ENCODE results near the gene ASB2.

Gene ASB2

DNA sequence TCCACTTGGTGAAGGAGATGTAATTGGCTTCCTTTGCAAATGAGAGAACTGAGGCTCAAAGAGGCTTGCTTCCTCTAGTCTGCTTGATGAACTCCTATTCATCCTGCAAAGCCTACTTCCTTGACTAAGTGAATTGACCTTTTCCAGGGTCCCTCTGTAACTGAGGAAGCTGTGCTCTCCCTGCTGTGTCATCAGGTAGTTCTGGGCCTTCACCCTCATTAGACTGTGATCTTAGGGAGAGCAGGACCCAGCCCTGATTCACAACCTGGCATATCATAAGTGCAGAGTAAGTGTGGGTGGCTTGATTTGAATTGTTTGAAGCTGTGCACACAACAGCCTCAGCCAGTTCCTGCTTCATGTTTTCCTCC lies 16.3 kb downstream of the ASB2 start:
- no peak for DNase-seq

DNA sequence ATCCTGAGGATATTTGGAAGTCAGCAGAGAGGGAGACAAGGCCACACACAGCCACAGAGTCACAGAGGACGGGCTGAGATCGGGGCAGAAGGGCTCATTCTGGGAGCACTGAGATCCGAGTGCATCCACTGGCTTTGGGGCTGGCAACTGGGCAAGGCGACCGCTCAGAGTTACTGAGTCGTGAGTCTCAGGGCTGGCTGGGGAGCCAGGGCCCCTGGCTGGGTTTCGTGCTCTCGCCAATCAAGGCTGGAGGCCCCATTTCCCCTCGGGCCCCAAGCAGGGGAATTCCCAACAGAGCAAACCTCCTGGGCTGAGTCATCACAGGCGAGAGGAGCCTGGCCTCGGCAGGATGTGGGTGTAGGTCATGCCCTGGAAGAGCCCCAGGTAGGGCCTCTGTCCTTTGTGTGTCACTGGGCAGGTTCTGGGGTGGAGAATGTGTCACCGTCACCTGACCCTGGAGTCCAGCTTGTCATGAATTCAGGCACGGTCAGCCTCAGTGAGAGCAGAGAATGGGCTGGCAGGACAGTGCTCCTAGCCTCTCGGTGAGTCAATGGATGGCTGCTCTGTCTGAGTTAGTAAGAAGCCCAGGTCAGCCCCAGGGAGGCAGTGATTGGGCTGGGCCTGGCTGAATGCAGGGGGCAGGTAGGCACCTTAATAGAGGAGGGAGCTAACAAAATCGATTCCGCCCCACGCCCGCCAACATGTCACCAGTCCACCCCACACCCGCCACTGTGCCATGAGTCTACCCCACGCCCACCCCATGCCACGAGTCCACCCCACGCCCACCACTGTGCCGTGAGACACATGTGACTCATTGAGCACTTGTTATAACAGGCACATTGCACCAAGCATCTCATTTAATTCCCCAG lies 16.9 kb downstream of the ASB2 start:
- DNase-seq, result peak; percentile 69

DNA sequence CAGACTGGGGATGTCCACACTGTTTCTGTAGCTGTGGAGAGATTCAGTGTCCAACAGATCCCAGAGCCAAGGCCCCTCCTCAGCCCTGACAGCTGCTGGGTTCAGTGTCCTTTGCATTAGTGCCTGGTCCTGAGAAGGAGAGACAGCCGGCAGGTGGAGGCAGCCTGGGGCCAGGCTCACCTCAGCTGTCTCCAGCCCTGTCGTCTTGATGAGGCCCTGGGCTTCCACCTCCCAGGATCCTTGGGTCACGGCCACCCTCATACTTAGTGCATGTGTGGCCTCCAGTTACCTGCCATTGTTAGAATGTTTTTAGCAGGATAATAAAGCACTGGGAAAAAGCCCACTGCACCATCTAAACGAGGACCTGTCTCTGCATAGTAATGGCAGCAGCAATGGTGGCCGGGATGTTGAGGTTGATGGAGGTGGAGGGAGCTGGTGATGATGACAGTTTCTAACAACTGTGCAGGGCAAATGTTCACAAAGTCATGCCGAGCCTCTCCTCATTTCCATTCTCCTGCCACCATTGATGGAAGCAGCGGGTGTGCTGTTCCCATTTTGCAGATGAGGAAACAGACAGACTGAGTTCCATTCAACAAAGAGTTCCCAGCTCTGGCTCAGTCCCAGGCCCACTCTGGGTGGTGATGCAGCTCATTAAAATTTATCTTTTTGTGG lies 17.7 kb downstream of the ASB2 start:
- no peak for DNase-seq

DNA sequence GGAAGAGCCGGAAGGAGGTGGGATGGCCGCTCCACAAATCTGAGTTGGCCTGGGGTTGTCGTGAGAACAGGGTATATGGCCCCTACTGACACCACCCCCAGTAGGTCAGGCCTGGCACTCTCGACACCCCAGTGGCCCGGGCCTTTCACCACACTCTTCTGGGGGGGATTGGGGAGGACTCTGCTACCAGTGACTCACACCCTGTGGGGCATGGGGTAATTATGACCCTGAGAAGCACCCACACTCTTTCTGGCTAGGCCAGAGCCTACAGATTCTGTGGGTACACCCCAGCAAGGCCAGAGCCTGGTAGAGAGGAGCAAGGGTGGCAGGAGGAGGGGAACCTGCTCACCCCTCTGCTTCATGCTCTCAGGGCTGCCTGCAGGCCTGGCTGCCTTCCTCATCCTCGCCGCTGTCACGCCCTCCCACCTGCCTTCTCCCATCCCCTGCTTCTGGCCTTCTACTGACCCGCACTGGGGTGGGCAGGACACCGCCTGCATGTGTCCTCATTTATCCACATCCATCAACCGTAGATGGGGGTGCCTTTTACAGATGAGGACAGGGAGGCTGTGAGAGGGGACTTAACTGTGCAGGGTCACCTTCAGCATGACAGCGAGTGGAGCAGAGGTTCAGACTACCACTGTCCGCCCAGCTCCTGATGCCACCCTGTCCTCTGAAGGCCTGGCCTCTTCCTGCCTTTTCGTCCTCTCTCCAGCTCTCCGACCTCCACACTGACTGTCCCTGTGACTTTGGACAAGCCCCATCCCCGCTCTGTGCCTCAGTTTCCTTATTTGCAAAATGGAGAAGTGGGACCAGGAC lies 18.4 kb downstream of the ASB2 start:
- no peak for DNase-seq

DNA sequence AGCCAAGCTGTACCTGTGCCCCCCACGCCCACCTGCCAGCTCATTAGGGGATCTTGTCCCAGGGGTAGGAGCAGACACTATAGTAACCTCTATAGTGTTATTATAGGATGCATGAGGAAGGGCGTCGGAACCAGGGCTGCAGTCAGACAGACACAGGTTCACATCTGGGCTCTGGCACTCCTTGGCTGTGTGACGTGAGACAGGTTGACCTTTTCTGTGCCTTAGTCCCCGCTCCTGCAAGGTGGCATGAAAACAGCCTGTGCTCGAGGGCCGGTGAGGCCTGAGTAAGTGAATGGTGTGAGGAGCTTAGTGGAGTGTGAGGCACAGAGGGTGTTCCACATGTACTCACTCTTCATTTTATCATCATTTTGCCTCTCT lies 19.0 kb downstream of the ASB2 start:
- no peak for DNase-seq

DNA sequence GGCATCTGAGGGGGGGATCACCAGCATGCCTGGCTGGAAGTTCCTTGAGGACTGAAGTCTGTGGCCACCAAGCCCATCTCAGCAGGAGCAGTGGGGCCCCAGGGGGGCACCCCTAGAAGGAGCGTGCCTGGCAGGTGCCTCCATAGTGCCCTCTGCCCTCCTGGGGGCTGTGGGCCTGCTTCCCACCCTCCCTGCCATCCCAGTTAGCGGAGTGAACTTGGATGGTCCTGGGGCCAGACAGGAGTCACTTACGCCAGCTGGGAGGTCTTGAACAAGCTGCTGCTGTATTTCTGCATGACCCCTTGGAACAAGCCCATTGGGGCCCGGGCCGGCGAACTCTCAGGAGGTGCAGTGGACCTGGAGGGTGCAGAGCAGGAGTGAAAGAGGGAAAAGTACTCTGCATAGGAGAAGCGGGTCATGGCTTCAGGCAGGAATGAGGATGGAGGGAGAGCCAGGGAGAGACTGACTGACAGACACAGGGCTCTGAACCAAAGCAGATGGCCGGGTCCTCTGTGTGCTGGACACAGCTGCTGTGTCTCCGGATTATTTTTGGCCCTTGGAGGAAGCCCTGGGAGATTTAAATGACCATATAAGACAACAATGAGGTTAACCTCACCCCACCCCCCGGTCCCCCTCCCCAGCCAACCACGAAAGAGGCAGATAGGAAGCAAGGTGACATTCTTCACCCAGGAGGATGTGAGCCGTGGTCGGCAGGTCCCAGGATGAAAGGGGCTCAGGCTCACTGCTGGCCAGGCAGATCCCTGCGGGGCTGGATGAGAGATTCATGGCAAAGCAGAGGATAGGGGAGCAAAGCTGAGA lies 19.6 kb downstream of the ASB2 start:
- no peak for DNase-seq

DNA sequence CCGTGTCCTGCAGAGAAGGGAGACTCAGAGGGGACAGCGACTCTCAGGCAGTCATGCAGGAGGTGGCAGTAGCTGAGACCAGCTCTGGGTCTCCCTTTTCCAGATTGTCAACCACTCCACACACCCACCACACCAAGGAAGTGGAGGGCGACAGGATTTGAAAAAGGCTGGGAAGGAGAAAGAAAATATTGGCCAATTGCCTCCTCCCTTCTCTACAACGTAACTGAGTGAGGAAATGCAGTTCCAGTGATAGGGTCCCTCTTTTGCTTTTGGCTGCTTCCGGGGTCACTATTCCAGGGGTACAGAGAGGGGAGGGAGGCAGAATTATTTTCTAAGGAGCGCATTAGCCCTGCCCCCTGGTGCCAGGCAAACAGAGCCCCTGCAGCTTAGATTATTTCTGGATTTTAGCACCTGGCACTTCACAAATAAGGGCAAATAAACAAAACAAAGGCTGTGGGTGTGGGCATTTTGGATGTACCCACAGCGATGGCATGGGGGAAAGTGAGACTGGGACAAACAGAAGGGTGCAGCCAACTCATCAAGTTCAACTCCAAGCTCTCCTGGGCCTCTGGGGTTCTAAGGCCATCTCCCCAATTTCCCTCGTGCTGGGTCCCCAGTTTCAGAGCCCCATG lies 20.4 kb downstream of the ASB2 start:
- no peak for DNase-seq

DNA sequence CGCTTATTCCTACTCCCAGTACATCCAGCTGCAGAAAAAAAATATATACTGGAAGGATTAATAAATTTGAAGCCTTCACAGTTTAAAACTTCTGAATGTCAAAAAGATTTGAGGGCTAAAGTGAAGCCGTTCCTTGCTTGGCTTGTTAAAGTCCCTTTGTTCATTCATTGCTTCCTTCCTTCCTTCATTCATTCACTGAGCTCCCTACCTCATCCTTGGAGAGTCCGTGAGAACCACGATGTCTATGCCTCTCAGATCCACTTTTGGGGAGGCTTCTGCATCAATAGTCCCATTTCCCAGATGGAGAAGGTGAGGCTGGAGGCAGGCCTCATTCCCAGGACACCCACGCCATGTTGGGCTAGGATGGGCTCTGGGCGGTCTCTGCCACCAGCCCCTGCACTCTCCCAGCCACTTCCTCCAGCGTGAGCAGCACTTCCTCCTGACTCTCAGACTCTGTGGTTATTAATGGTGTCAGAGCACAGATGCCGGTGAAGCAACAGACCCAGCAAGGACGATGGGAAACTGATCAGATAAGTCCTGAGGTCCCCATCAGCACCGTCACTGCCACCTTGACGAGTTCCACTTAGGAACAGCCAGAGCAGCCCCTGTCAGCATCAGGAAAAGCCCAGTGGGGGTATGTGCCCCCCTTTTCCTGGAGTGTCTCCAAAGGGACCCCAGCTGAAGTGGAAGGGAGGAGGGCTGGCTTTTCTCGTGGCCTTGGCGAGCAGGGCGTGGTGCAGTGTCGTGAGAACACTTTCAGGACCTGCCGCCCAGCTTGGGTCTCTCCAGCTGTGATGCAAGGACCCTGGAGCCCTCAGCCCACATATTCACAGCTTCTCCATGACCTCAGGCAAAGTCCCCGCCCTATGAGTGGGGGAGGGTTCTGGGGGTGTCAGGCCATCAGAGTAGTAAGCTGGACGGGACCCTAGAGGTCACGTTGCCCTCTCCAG lies 21.2 kb downstream of the ASB2 start:
- DNase-seq, result peak; percentile 41

DNA sequence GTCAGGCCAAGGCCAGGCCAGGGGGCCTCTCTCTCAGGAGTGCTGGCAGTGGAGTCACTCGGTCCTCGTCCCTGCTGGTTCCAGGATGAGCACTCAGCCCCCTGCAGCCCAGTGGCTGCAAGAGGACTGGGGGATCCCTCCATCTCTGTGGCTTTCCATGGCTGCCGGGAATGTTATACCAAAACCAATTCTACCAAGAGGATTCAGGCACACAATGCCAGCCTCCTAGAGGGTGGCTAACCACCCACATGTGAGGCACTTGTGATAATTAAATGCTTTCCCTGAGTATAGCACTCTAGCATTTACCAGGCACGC lies 21.9 kb downstream of the ASB2 start:
- DNase-seq, result no peak

DNA sequence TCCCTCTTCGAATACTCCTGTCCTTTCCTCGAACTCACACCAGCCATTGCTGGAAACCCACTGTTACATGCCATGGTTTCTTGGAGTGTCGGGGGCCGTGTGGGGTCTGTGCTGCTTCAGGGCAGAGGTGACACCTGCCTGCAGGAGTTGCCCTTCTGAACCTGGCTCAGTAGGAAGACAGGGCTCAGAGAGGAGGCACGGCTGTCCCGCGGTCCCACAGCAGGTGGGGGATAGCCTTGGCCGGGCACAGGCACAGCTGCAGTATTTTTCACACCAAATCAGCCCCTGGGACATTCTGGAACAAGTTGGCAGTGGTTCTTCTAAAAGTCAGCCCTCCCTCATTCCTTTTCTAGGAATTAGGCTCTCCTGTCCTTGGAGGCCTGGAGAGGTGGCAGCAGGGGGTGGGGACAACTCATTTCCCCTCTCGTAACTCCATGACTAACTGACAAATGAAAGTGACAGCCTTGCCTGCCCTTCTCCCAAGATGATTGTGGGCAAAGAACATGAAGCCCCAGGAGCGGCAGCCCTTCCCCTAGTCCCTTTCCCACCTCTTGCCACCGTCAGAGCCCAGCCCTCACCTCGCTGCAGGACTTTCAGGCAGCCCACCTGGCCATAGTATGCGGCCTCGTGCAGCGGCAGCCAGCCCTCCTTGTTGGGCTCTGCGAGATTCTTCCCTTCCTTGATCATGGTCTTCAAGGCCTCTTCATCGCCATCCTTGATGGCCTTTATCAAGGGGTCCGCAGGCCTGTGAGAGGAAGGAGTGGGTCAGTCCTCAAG lies 22.4 kb downstream of the ASB2 start:
- DNase-seq, result no peak

DNA sequence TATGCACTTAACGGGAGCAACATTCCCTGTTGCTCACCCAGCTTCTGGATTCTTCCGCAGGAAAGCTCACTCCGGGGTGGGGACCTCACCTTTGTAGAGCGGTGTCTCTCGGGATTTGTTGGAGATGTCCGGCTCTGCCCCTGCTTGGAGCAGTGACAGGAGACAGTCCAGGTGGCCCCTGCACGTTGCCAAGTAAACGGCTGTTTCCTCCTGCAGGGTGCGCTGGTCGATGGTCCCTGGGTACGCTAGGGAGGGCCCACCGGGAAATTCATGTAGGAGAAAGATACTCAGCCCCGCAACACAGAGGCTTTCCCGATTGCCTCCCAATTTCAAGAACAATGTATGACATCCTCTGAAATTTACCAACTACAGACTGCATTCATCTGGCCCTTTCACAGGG lies 23.1 kb downstream of the ASB2 start:
- DNase-seq, result no peak

DNA sequence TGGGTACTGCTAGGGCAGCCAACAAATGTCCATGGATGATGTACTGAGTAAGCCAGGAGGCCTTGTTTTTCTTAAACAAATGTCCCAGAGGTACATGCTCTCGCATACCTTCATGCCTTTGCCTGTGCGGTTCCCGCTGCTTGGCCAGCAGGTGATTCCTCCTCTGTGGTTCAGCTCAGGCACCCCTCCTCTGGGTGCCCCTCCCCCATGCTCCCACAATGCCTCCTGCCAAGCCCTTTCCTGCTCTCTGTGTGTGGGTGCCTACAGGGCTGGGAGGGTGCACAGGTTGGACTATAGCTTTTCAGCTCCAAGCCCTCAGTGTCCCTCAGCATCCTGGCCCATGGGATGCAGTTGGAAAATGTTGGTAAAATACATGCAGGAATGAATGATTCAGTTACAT lies 23.5 kb downstream of the ASB2 start:
- DNase-seq, result no peak

DNA sequence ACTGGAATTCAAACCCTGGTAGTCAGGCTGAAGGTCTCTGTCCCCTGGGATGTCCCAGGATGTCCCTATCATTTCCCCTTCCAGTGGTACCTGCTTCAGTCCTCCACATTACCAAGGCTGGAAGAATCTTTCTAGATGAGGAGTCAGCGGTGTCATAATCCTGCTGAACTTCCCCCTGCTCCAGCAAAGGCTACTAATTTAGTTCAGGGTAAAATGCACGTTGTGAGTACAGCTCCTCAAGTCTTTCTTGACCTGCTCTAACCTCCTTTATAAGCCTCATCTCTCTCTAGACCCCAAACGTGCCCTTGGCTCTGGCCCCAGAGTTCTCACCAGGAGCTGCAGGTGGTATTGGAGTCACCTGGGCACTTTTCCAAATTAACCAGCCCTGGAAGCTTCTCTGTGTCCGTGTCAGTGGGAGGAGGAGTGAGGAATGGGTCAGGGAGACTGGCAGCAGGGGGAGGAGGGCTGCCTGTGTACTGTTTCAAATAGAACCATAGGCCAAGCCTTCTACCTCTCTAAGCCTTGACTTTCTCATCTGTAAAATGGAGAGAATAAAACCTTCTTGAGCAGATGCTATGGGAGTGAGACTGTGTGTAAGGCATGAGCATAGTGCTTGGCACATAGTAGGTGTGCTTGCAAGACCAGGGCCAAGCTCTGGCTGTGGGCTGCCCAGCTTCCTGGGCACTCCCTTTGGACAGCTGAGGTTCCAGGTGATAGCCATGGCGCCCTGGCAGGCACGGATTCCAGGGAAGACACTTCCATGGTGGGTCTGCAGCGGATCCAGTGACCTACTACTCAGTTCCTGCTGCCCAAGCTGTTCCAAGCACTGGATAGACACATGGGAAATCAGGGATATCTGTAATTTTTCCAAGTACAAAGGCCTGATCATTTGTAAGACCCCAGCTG lies 24.5 kb downstream of the ASB2 start:
- no peak for DNase-seq

DNA sequence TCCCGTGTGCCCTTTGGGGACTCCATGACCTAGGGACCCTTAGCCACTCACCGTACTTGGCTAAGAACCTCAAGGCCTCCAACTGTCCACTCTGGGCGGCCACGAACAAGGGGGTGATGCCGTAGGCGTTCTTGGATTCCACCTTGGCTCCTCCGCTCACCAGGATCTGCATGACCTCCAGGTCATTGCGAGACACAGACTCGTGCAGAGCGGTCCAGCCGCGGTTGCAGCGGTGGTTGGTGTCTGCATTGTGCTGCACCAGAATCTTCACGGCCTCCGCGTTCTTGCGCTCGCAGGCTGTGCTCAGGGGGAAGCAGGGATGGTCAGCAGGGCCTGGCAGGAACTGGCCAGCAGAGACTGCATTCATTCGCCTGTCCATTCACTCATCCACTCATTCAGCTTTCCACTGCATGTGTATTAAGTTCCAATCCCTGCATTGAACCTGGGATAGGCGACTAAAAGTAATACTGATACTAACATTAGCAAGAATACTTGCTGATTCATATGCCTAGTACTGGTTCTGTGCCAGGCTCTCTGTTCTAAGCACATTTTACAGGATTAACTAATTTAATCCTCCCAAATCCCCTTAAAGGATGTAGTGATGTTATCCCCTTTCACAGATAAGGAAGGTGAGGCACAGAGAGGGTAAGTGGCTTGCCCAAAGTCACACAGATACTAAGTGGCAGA lies 25.3 kb downstream of the ASB2 start:
- no peak for DNase-seq

DNA sequence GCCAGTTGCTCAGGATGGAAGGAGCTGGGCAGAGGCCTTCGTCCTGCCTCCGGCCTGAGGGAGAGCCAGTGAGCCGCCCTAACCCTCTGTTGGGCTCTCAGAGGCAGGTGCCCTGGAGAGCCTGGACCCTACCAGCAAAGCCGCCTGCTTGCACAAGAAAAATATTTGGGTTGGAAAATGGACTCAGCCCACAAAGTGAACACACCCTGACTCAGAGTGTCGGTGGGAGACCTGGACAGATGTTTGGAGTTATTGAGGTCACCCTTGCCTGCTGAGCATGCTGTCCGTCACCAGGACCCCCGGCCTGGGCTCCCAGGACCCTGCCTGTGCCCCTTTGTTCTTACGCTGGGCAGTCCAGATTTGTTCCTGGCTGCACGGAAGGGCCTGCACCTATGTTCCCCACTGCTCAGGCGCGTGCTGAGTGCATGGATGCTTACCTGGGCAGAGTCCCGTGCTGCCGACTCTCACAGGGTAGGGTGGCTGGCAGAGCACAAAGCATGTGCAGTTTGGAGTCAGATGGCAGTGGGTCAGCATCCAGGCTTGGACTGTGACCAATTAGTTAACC lies 26.8 kb downstream of the ASB2 start:
- DNase-seq, result no peak

DNA sequence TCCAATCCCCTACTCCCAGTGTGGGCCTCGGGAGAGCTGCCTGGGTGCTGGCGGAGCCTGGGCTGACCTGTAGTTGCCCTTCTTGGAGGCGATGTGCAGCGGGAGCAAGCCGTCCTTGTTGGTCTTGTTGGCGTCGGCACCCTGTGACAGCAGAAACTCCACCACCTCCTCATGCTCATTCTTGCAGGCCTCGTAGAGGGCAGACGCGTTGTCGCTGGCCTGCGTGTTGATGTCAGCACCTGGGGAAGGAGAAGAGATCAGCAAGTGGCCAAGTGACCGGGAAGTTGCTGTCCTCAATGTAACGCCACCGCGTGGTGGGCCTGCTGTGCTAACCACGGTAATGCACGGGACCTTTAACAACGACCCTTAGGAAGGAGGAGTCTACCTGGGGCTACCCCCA lies 29.1 kb downstream of the ASB2 start:
- no peak for DNase-seq

DNA sequence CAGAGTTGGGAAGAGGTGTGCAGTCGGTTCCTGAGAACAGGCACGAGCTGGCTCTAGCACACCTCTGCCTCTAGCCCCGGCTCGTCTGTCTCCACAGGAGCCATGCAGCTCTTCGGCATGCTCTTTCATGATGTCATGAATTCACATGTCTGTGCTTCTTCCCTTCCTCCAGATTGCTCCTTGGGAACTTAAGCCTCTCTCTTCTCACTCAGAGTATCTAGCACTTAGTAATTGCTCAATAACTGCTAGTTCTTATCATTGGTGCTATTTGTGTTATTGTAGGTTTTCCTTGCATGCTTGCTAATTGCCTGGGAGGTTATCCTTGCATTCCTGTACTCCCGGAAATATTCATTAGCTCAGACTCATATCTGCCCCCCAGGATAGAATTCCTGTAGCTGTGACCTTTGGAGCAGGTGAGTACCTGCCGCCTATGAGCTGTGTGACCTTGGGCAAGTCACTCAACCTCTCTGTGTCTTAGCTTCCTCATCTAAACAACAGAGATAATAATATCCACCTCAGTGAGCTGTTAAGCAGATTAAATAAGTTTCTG lies 29.8 kb downstream of the ASB2 start:
- DNase-seq, result no peak

DNA sequence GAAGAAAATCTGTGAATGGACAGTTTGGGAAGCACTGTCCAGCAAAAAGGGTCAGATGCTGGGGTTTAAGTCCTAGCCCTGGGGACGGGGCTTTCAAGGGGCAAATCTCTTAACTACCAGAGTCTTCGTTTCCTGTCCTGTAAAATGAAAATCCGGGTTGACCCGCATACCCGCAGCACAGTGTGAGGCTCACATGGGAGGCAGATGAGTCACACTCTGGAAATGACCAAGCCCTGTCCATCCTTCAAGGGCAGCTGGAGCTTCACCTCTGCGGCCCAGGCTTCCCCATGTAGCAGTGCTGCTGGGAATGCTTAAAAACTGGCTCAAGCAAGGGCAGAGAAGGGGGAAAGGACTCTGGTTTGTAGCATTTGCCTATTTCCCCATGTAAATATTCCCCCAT lies 30.3 kb downstream of the ASB2 start:
- DNase-seq, result no peak
